SK-N-SH (cell line): Measurements from ENCODE around the gene RPS6KA2. TPM values are rescaled to one million over a fixed set of nuclear protein-coding genes. Genes with fewer than 3 reads are reported as not detected.

Experiments used
- CTCF ChIA-PET: fragments of 300-600, 350-600 bp; formaldehyde crosslinking; extraction: SDS; loops from one replicate; lab custom pipeline; 2021; lab: Yijun Ruan, JAX
- POLR2A ChIA-PET: fragments of 350-600 bp; sonication (Branson Sonifier 250); formaldehyde crosslinking; extraction: SDS; loops from one replicate; lab custom pipeline; 2020; ENCODE audit warnings: antibody characterized with exemption, inconsistent platforms; lab: Yijun Ruan, JAX
- DNase-seq: peaks from one replicate; pipeline ENCODE4 v3.0.0; 2012
- H2AFZ ChIP-seq: fragments of 200-600 bp; sonication (generic); 2 replicates; pipeline ENCODE4 v1.8.1; 2016; ENCODE audit warnings: antibody characterized with exemption, mild to moderate bottlenecking, low read depth
- H3F3A ChIP-seq: fragments of 200-600 bp; sonication (generic); replicated peaks from 2 replicates; pipeline ENCODE3; 2016; ENCODE audit warnings: antibody characterized with exemption, mild to moderate bottlenecking; ENCODE audit not compliant: insufficient read depth
- H3K27ac ChIP-seq, 2 experiments: fragments of 200-500 bp in 1 of 2; fragments of 200-600 bp in 1 of 2; sonication (Bioruptor generic) in 1 of 2; sonication (generic), shearing (Covaris generic) in 1 of 2; 2 replicates each; pipeline versions ENCODE4 v1.5.1 to v1.6.1; 2014 to 2016; ENCODE audit warnings: low read depth in 2 of 2, inconsistent platforms in 1 of 2, low read length in 1 of 2, mild to moderate bottlenecking in 1 of 2, mixed read lengths in 1 of 2
- H3K27me3 ChIP-seq: fragments of 200-600 bp; sonication (generic), shearing (Covaris generic); 2 replicates; pipeline ENCODE4 v1.6.1; 2016; ENCODE audit warnings: mixed run types; ENCODE audit not compliant: insufficient read depth
- H3K36me3 ChIP-seq, 2 experiments: fragments of 200-500 bp in 1 of 2; fragments of 200-600 bp in 1 of 2; sonication (Bioruptor generic) in 1 of 2; sonication (generic) in 1 of 2; replicated peaks in 1 of 2; 2 replicates each; pipeline versions ENCODE3 to v1.5.1; 2014 to 2016; ENCODE audit warnings: low read length in 1 of 2, mild to moderate bottlenecking in 1 of 2; ENCODE audit not compliant: insufficient read depth in 2 of 2, control insufficient read depth in 1 of 2
- H3K4me1 ChIP-seq, 2 experiments: fragments of 200-500 bp in 1 of 2; fragments of 200-600 bp in 1 of 2; sonication (Bioruptor generic) in 1 of 2; sonication (generic), shearing (Covaris generic) in 1 of 2; 2 replicates each; pipeline versions ENCODE4 v1.5.1 to v1.6.1; 2014 to 2016; ENCODE audit warnings: low read depth in 1 of 2, low read length in 1 of 2, mixed run types in 1 of 2; ENCODE audit not compliant: insufficient read depth in 2 of 2, control insufficient read depth in 1 of 2
- H3K4me2 ChIP-seq: fragments of 200-600 bp; sonication (generic), shearing (Covaris generic); 2 replicates; pipeline ENCODE4 v1.6.1; 2017; ENCODE audit warnings: mixed run types
- H3K4me3 ChIP-seq, 2 experiments: fragments of 200-500 bp in 1 of 2; fragments of 200-600 bp in 1 of 2; sonication (Bioruptor generic) in 1 of 2; sonication (generic), shearing (Covaris generic) in 1 of 2; 2 replicates each; pipeline versions ENCODE4 v1.5.1 to v1.8.1; 2014 to 2016; ENCODE audit warnings: low read depth in 2 of 2, inconsistent platforms in 1 of 2, low read length in 1 of 2, mild to moderate bottlenecking in 1 of 2, mixed read lengths in 1 of 2, moderate library complexity in 1 of 2
- H3K79me2 ChIP-seq: fragments of 200-600 bp; sonication (generic); 2 replicates; pipeline ENCODE4 v1.8.1; 2017; ENCODE audit warnings: mild to moderate bottlenecking; ENCODE audit not compliant: insufficient read depth
- H3K9ac ChIP-seq: fragments of 200-600 bp; sonication (generic); 2 replicates; pipeline ENCODE4 v1.6.1; 2017; ENCODE audit warnings: mixed run types
- H3K9me2 ChIP-seq: fragments of 200-600 bp; sonication (generic); 2 replicates; pipeline ENCODE4 v1.6.1; 2017; ENCODE audit warnings: mixed run types
- H3K9me3 ChIP-seq: fragments of 200-600 bp; sonication (generic); 2 replicates; pipeline ENCODE4 v1.6.1; 2017; ENCODE audit warnings: mixed run types, mild to moderate bottlenecking, moderate library complexity
- H4K20me1 ChIP-seq: fragments of 200-600 bp; sonication (generic); 2 replicates; pipeline ENCODE4 v1.6.1; 2017; ENCODE audit warnings: mild to moderate bottlenecking, mixed run types; ENCODE audit not compliant: insufficient read depth
- CTCF ChIP-seq: fragments of 200-600 bp; sonication (generic); IDR thresholded peaks from 2 replicates; pipeline ENCODE4 v1.6.1; 2017; ENCODE audit warnings: antibody characterized with exemption, mild to moderate bottlenecking, moderate library complexity
- ELF1 ChIP-seq: IDR thresholded peaks from 2 replicates; pipeline ENCODE4 v1.4.0; 2012
- EZH2phosphoT487 ChIP-seq: fragments of 200-600 bp; sonication (generic); IDR thresholded peaks from 2 replicates; pipeline ENCODE4 v1.6.1; 2017; ENCODE audit warnings: low read depth, mixed run types, mild to moderate bottlenecking, antibody characterized with exemption, moderate library complexity, borderline replicate concordance
- FOSL2 ChIP-seq: IDR thresholded peaks from 2 replicates; pipeline ENCODE4 v1.4.0; 2012; ENCODE audit warnings: low read depth, mild to moderate bottlenecking, moderate library complexity, borderline replicate concordance
- FOXJ3 ChIP-seq: sonication (generic); formaldehyde crosslinking; IDR thresholded peaks from 2 replicates; pipeline ENCODE4 v1.5.1; 2020; ENCODE audit warnings: mild to moderate bottlenecking, missing genetic modification reagents
- FOXM1 ChIP-seq: IDR thresholded peaks from 2 replicates; pipeline ENCODE4 v1.4.0; 2012; ENCODE audit warnings: low read depth, mild to moderate bottlenecking
- GABPA ChIP-seq: IDR thresholded peaks from 2 replicates; pipeline ENCODE4 v1.4.0; 2012; ENCODE audit warnings: low read depth, mild to moderate bottlenecking
- IRF3 ChIP-seq: fragments of 150-350 bp; IDR thresholded peaks from 2 replicates; pipeline ENCODE4 v1.6.1; 2016; ENCODE audit warnings: mild to moderate bottlenecking, low read depth, low read length
- JUND ChIP-seq: IDR thresholded peaks from 2 replicates; pipeline ENCODE4 v1.4.0; 2012
- MXI1 ChIP-seq: IDR thresholded peaks from 2 replicates; pipeline ENCODE4 v1.6.1; 2012; ENCODE audit warnings: mild to moderate bottlenecking, low read depth, low read length, improper control_type of control experiment
- NRF1 ChIP-seq: IDR thresholded peaks from 2 replicates; pipeline ENCODE4 v1.6.1; 2012; ENCODE audit warnings: low read depth, mild to moderate bottlenecking, low read length
- POLR2AphosphoS5 ChIP-seq: IDR thresholded peaks from 2 replicates; pipeline ENCODE4 v1.6.1; 2012; ENCODE audit warnings: low read depth, low read length
- RAD21 ChIP-seq: IDR thresholded peaks from 2 replicates; pipeline ENCODE4 v1.6.1; 2012; ENCODE audit warnings: mild to moderate bottlenecking, low read length
- RCOR1 ChIP-seq: fragments of 150-350 bp; IDR thresholded peaks from 2 replicates; pipeline ENCODE4 v1.6.1; 2017; ENCODE audit warnings: antibody characterized with exemption, low read length
- RFX5 ChIP-seq: IDR thresholded peaks from 2 replicates; pipeline ENCODE4 v1.6.1; 2012; ENCODE audit warnings: mild to moderate bottlenecking, improper control_type of control experiment, low read length
- RXRA ChIP-seq: IDR thresholded peaks from 2 replicates; pipeline ENCODE4 v1.4.0; 2012; ENCODE audit warnings: low read depth, mild to moderate bottlenecking, borderline replicate concordance
- SMC3 ChIP-seq: IDR thresholded peaks from 2 replicates; pipeline ENCODE4 v1.6.1; 2012; ENCODE audit warnings: low read depth, low read length, improper control_type of control experiment
- TAF1 ChIP-seq: IDR thresholded peaks from 2 replicates; pipeline ENCODE4 v1.6.1; 2012; ENCODE audit warnings: low read depth, mild to moderate bottlenecking, low read length, moderate library complexity, borderline replicate concordance
- TEAD4 ChIP-seq: IDR thresholded peaks from 2 replicates; pipeline ENCODE4 v1.4.0; 2012; ENCODE audit warnings: mild to moderate bottlenecking, borderline replicate concordance; ENCODE audit not compliant: insufficient read depth
- USF1 ChIP-seq: IDR thresholded peaks from 2 replicates; pipeline ENCODE4 v1.4.0; 2012; ENCODE audit warnings: low read depth, borderline replicate concordance
- YY1 ChIP-seq: IDR thresholded peaks from 2 replicates; pipeline ENCODE4 v1.4.0; 2012; ENCODE audit warnings: low read depth, mild to moderate bottlenecking
- WGBS: methylation state at CpG from one replicate; pipeline ENCODE4 v1.1.6; 2017; ENCODE audit warnings: low lambda C conversion rate; 5-methylcytosine and 5-hydroxymethylcytosine counted together
- polyA plus RNA-seq, 3 experiments: library from polyadenylated mRNA; depleted of rRNA; stranded (reverse); fragments of >200 nt; gene quantifications; 2 replicates each; pipeline ENCODE4 v1.2.3, GENCODE V29; 2012
- TF ChIP-seq, protein P1 (sequence below): IDR thresholded peaks from 2 replicates; pipeline ENCODE4 v1.6.1; 2012; ENCODE audit warnings: mild to moderate bottlenecking, low read depth, low read length, moderate library complexity

The RPS6KA2 gene
- polyA plus RNA-seq, 1 of the 3 experiments (the other 2 are of a cell fraction): 59.5 TPM

- TF ChIP-seq, protein P1, sequence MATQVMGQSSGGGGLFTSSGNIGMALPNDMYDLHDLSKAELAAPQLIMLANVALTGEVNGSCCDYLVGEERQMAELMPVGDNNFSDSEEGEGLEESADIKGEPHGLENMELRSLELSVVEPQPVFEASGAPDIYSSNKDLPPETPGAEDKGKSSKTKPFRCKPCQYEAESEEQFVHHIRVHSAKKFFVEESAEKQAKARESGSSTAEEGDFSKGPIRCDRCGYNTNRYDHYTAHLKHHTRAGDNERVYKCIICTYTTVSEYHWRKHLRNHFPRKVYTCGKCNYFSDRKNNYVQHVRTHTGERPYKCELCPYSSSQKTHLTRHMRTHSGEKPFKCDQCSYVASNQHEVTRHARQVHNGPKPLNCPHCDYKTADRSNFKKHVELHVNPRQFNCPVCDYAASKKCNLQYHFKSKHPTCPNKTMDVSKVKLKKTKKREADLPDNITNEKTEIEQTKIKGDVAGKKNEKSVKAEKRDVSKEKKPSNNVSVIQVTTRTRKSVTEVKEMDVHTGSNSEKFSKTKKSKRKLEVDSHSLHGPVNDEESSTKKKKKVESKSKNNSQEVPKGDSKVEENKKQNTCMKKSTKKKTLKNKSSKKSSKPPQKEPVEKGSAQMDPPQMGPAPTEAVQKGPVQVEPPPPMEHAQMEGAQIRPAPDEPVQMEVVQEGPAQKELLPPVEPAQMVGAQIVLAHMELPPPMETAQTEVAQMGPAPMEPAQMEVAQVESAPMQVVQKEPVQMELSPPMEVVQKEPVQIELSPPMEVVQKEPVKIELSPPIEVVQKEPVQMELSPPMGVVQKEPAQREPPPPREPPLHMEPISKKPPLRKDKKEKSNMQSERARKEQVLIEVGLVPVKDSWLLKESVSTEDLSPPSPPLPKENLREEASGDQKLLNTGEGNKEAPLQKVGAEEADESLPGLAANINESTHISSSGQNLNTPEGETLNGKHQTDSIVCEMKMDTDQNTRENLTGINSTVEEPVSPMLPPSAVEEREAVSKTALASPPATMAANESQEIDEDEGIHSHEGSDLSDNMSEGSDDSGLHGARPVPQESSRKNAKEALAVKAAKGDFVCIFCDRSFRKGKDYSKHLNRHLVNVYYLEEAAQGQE: no peak
- TF ChIP-seq EZH2phosphoT487 (no peak), POLR2AphosphoS5 (no peak), FOSL2 (no peak), IRF3 (no peak)
Observed at GRCh38 chr6:166505133-166505905, 121.7 kb downstream of the RPS6KA2 start (continued).

DNA sequence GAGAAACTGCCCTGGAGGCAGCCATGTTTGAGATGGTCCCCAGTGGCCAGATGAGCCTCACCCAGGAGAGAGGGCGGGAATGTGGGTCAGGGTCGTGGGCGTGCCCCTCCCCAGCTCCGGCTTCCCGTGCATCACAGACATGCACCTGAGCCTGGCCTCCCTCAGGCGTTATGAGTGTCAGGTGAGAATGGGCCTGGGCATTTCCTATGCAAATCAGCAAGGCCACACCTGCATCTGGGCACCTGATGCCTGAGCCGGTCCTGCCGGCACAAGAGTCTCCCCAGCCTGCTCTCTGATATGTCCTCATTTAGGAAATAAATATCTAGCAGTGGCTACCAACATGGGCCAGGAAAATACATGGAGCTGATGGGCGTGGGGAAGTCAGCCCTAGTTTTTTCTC, 123.0 kb downstream of the RPS6KA2 start:
- TF ChIP-seq USF1: no peak
- TF ChIP-seq RFX5: no peak
- TF ChIP-seq IRF3: no peak
- TF ChIP-seq TAF1: no peak
- TF ChIP-seq YY1: no peak
- TF ChIP-seq CTCF: no peak
- TF ChIP-seq TEAD4: no peak
- TF ChIP-seq MXI1: no peak
- TF ChIP-seq RXRA: no peak
- no peak for TF ChIP-seq GABPA
- no peak for TF ChIP-seq RAD21
- TF ChIP-seq EZH2phosphoT487: no peak
- no peak for TF ChIP-seq NRF1
- TF ChIP-seq JUND: no peak
- TF ChIP-seq FOXM1: no peak
- TF ChIP-seq SMC3: no peak
- TF ChIP-seq ELF1: no peak
- TF ChIP-seq POLR2AphosphoS5: no peak
- no peak for TF ChIP-seq RCOR1
- TF ChIP-seq FOXJ3 (CRISPR knock-in tag): no peak
- no peaks in the 10 kb centered on the region for H3F3A ChIP-seq
- ChIA-PET CTCF (interaction anchor here (1.2 kb wide), 1 partner anchor 67 kb away, joined by 3 read pairs; no protein-coding TSS in a partner anchor), POLR2A (no interaction called here)
- H3K9ac ChIP-seq: no peak overlapping the region
- WGBS: 100% methylated on average over 1 of the region's 9 CpGs
- H3K4me2 ChIP-seq: no peak overlapping the region
- no peaks in the 10 kb centered on the region for H3K9me3 ChIP-seq
- no peaks in the 10 kb centered on the region for H3K79me2 ChIP-seq
- no peak overlapping the region for H3K4me3 ChIP-seq
- H3K27ac ChIP-seq: no peak overlapping the region
- H3K4me1 ChIP-seq: peaks cover 0 to 39% of the 10 kb centered on the region in 2 experiments; a peak in 2 of 4 replicates
- H3K36me3 ChIP-seq: peaks cover 16 to 82% of the 10 kb centered on the region in 2 experiments
- H3K27me3 ChIP-seq: no peaks in the 10 kb centered on the region
- H2AFZ ChIP-seq: no peak overlapping the region
- DNase-seq: no peak
- H3K9me2 ChIP-seq: no peaks in the 10 kb centered on the region
- H4K20me1 ChIP-seq: no peaks in the 10 kb centered on the region
